Measurements from ENCODE around the gene DSCAM.

DNA sequence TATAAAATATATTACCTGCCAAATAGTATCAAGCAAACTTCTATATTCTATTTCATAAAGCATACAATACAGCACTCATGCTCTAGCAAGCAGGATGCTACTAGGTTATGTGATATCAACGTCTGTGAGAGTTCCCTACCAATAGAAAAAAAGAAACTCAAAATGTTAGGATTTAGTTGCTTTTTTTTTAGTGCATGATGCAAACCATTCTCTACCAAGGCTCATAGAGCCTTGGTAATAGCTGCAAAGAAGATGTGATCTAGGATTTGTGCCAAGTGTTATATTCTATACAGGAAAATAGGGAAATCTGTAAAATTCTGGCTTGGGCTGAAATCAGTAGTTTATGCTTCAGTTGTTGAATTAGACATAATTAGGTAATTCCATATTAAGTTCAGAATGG, 394.4 kb downstream of the DSCAM start:
- TF ChIP-seq EZH2 (IDR thresholded peaks at IDR 0.05): no peak
- no peak for TF ChIP-seq POLR2A (IDR thresholded peaks at IDR 0.05; ENCODE audit: borderline replicate concordance, extremely low read depth, insufficient read depth, insufficient read length)
- TF ChIP-seq SIN3A (IDR thresholded peaks at IDR 0.05; ENCODE audit: low read depth): no peak
- TF ChIP-seq ZFX (IDR thresholded peaks at IDR 0.05): no peak
- TF ChIP-seq, protein P1, sequence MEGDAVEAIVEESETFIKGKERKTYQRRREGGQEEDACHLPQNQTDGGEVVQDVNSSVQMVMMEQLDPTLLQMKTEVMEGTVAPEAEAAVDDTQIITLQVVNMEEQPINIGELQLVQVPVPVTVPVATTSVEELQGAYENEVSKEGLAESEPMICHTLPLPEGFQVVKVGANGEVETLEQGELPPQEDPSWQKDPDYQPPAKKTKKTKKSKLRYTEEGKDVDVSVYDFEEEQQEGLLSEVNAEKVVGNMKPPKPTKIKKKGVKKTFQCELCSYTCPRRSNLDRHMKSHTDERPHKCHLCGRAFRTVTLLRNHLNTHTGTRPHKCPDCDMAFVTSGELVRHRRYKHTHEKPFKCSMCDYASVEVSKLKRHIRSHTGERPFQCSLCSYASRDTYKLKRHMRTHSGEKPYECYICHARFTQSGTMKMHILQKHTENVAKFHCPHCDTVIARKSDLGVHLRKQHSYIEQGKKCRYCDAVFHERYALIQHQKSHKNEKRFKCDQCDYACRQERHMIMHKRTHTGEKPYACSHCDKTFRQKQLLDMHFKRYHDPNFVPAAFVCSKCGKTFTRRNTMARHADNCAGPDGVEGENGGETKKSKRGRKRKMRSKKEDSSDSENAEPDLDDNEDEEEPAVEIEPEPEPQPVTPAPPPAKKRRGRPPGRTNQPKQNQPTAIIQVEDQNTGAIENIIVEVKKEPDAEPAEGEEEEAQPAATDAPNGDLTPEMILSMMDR (IDR thresholded peaks at IDR 0.05 in 2 of 3, conservative IDR thresholded peaks at IDR 0.05 in 1 of 3; ENCODE audit: borderline replicate concordance in 1 of 3, insufficient read depth in 1 of 3, low read depth in 2 of 3, low read length in 2 of 3): no peak
- no peak for TF ChIP-seq JUND (IDR thresholded peaks at IDR 0.05)
- TF ChIP-seq EGR1 (IDR thresholded peaks at IDR 0.05; ENCODE audit: low read depth): no peak
- TF ChIP-seq EZH2phosphoT487 (IDR thresholded peaks at IDR 0.05; ENCODE audit: borderline replicate concordance): no peak

All from HCT116 (cell line).